HCT116 (cell line): ENCODE data around the gene COPZ1. TPM values are rescaled to one million over a fixed set of nuclear protein-coding genes. Genes with fewer than 3 reads are reported as not detected.

Experiments used
- ATAC-seq: fragments of 200-7000 bp; cut with Tn5 transposase; 2 replicates; pipeline ENCODE4 v1.9.1; 2020; ENCODE audit warnings: mild to moderate bottlenecking, moderate library complexity
- BruUV-seq: library from RNA; stranded (reverse); fragments of 400-500 nt; replicated peaks from 2 replicates; lab custom pipeline; 2021; lab: Mats Ljungman, UMichigan
- CTCF ChIA-PET: fragments of 300-600 bp; sonication (Branson Sonifier 250); formaldehyde crosslinking; loops from one replicate; lab custom pipeline; 2021; ENCODE audit warnings: antibody characterized with exemption; lab: Charles Lee
- POLR2A ChIA-PET: fragments of 300-600, 350-600 bp; sonication (Branson Sonifier 250); formaldehyde crosslinking; loops from one replicate; lab custom pipeline; 2021; ENCODE audit warnings: antibody characterized with exemption; lab: Charles Lee
- RAD21 ChIA-PET, 2 experiments: fragments of 300-600 bp; sonication (Branson Sonifier 250); formaldehyde crosslinking; loops; one replicate each; lab custom pipeline; 2023; ENCODE audit warnings: low total read pairs in 2 of 2; ENCODE audit not compliant: uncharacterized antibody in 2 of 2, unreplicated experiment in 2 of 2, low non-redundant PET in 1 of 2; lab: Charles Lee
- DNase-seq: peaks from one replicate; pipeline ENCODE4 v3.0.0-alpha.2; 2010; ENCODE audit warnings: low read depth, low spot score
- H2AFZ ChIP-seq: fragments of 200-600 bp; shearing (Covaris generic), sonication (generic); 2 replicates; pipeline ENCODE4 v1.6.1; 2017; ENCODE audit warnings: low read depth, mixed run types, mixed read lengths, antibody characterized with exemption, low read length; ENCODE audit not compliant: poor library complexity, severe bottlenecking
- H3K27ac ChIP-seq: 2 replicates; pipeline ENCODE4 v1.5.1; 2012; ENCODE audit warnings: low read depth, low read length
- H3K27me3 ChIP-seq: fragments of 200-600 bp; sonication (generic); 2 replicates; pipeline ENCODE4 v1.6.1; 2016; ENCODE audit warnings: mixed run types, low read length, mixed read lengths; ENCODE audit not compliant: insufficient read depth
- H3K36me3 ChIP-seq, 2 experiments: fragments of 200-500 bp in 1 of 2; fragments of 200-600 bp in 1 of 2; sonication (Bioruptor generic) in 1 of 2; sonication (generic) in 1 of 2; 2 replicates each; pipeline versions ENCODE4 v1.5.1 to v1.6.1; 2014 to 2016; ENCODE audit warnings: low read length in 2 of 2, inconsistent platforms in 1 of 2, mixed read lengths in 1 of 2, mixed run types in 1 of 2; ENCODE audit not compliant: insufficient read depth in 2 of 2, control insufficient read depth in 1 of 2
- H3K4me1 ChIP-seq, 2 experiments: fragments of 200-600 bp in 1 of 2; sonication (generic) in 1 of 2; 2 replicates each; pipeline versions ENCODE4 v1.5.1 to v1.6.1; 2012 to 2017; ENCODE audit warnings: low read length in 2 of 2, inconsistent platforms in 1 of 2, mild to moderate bottlenecking in 1 of 2, mixed read lengths in 1 of 2, mixed run types in 1 of 2, moderate library complexity in 1 of 2; ENCODE audit not compliant: insufficient read depth in 2 of 2, control insufficient read depth in 1 of 2
- H3K4me2 ChIP-seq: fragments of 200-600 bp; sonication (generic); 2 replicates; pipeline ENCODE4 v1.6.1; 2017; ENCODE audit warnings: mixed run types, low read length, mixed read lengths
- H3K4me3 ChIP-seq, 2 experiments: fragments of 200-600 bp in 1 of 2; sonication (generic) in 1 of 2; replicated peaks in 1 of 2; 2 replicates each; pipeline ENCODE4 v1.5.1; 2011 to 2016; ENCODE audit warnings: low read length in 2 of 2, control low read depth in 1 of 2, low read depth in 1 of 2, mild to moderate bottlenecking in 1 of 2, mixed read lengths in 1 of 2, mixed run types in 1 of 2
- H3K79me2 ChIP-seq: fragments of 200-600 bp; sonication (generic); 2 replicates; pipeline ENCODE4 v1.6.1; 2017; ENCODE audit warnings: mild to moderate bottlenecking, mixed run types, low read length, moderate library complexity, mixed read lengths; ENCODE audit not compliant: insufficient read depth
- H3K9ac ChIP-seq: fragments of 200-600 bp; sonication (generic); 2 replicates; pipeline ENCODE4 v1.6.1; 2016; ENCODE audit warnings: low read length, mixed read lengths
- H3K9me2 ChIP-seq: fragments of 200-600 bp; sonication (generic), shearing (Covaris generic); 2 replicates; pipeline ENCODE4 v1.6.1; 2017; ENCODE audit warnings: mixed run types, mild to moderate bottlenecking, moderate library complexity; ENCODE audit not compliant: insufficient read depth
- H3K9me3 ChIP-seq, 2 experiments: fragments of 200-500 bp in 1 of 2; fragments of 200-600 bp in 1 of 2; sonication (Bioruptor generic) in 1 of 2; sonication (generic) in 1 of 2; 2 replicates each; pipeline ENCODE4 v1.6.1; 2014 to 2017; ENCODE audit warnings: low read length in 2 of 2, mixed read lengths in 2 of 2, inconsistent platforms in 1 of 2, low read depth in 1 of 2, mild to moderate bottlenecking in 1 of 2, mixed run types in 1 of 2, moderate library complexity in 1 of 2; ENCODE audit not compliant: control insufficient read depth in 1 of 2, insufficient read depth in 1 of 2
- H4K20me1 ChIP-seq: fragments of 200-600 bp; sonication (generic), shearing (Covaris generic); 2 replicates; pipeline ENCODE4 v1.6.1; 2017; ENCODE audit warnings: mixed run types, mild to moderate bottlenecking, moderate library complexity; ENCODE audit not compliant: insufficient read depth
- CBX3 ChIP-seq: IDR thresholded peaks from 2 replicates; pipeline ENCODE4 v1.6.1; 2012; ENCODE audit warnings: low read depth
- ELF1 ChIP-seq: IDR thresholded peaks from 2 replicates; pipeline ENCODE4 v1.6.1; 2012; ENCODE audit warnings: low read depth, borderline replicate concordance
- EZH2 ChIP-seq: fragments of 200-600 bp; sonication (generic); IDR thresholded peaks from 2 replicates; pipeline ENCODE4 v1.6.1; 2017; ENCODE audit warnings: antibody characterized with exemption, mixed run types
- FOSL1 ChIP-seq: IDR thresholded peaks from 2 replicates; pipeline ENCODE4 v1.6.1; 2012; ENCODE audit warnings: low read depth
- JUND ChIP-seq: IDR thresholded peaks from 2 replicates; pipeline ENCODE4 v1.6.1; 2012
- POLR2A ChIP-seq: IDR thresholded peaks from 2 replicates; pipeline ENCODE4 v1.7.0; 2011; ENCODE audit warnings: borderline replicate concordance; ENCODE audit not compliant: insufficient read depth, insufficient read length; ENCODE audit errors: extremely low read depth
- RAD21 ChIP-seq: IDR thresholded peaks from 2 replicates; pipeline ENCODE4 v1.6.1; 2012; ENCODE audit warnings: low read depth, mild to moderate bottlenecking
- SRF ChIP-seq: IDR thresholded peaks from 2 replicates; pipeline ENCODE4 v1.6.1; 2012; ENCODE audit warnings: low read depth
- YY1 ChIP-seq: IDR thresholded peaks from 2 replicates; pipeline ENCODE4 v1.6.1; 2011; ENCODE audit warnings: low read length, low read depth, moderate library complexity, mild to moderate bottlenecking; ENCODE audit not compliant: insufficient replicate concordance; ENCODE audit errors: extremely low read depth
- ZFX ChIP-seq: fragments of 450-650 bp; IDR thresholded peaks from 2 replicates; pipeline ENCODE4 v1.6.1; 2017
- ZNF274 ChIP-seq: fragments of 200-500 bp; sonication (Bioruptor generic); IDR thresholded peaks from 2 replicates; pipeline ENCODE4 v1.6.1; 2014; ENCODE audit warnings: mild to moderate bottlenecking, low read depth, low read length, inconsistent platforms
- intact Hi-C: fragments of 100-400 bp; cut with micrococcal nuclease; formaldehyde crosslinking; loops from 2 replicates; pipeline ENCODE4 v1.10.0; 2022
- total RNA-seq: library from RNA; stranded (reverse); gene quantifications from one replicate; pipeline ENCODE4 v1.2.1, GENCODE V29; 2021; ENCODE audit not compliant: unreplicated experiment
- TF ChIP-seq, protein P1 (sequence below): IDR thresholded peaks from 2 replicates; pipeline ENCODE4 v1.6.1; 2011; ENCODE audit warnings: mild to moderate bottlenecking, low read length, moderate library complexity; ENCODE audit not compliant: insufficient replicate concordance; ENCODE audit errors: extremely low read depth
- TF ChIP-seq, protein P2 (sequence below): IDR thresholded peaks from 2 replicates; pipeline ENCODE4 v1.6.1; 2012
- TF ChIP-seq, protein P3 (sequence below): IDR thresholded peaks from 2 replicates; pipeline ENCODE4 v1.6.1; 2012; ENCODE audit warnings: low read depth

Gene COPZ1
- total RNA-seq, 1 experiment from 2014 or later: 191 TPM

DNA sequence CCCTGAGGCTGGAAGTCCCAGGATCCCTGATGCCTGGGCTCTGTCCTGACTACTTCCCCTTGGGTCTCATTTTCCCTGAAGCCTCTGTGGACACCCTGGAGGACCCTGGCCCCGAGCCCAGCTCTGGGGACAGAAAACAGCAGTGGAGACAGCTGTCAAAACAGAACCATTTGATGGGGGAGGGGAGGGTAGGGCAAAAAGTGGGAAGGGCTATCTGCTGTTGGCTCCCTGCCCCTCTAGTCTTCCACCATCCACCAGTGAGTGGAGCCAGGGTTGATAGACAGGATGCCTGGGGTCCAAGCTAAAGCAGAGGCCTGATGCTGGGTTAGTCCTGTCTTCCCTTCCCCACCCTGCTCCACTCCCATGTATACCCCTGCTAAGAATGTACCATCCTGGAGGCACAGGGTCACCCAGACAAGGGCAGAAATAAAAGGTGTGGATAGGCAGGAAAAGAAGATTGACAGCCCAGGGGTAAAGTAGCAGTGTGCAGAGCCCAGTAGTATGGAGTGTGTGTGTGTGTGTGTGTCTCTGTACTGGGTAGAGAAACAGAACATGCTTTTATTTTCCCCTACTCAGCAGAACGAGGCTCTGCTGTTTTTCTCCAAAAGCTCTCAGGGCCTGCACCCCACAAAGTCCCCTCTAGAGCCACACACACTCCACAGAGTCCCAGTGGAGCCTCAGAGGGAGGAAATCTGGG, 49.8 kb downstream of the COPZ1 start:
- peak overlapping the region; percentile 41 for H3K9ac ChIP-seq
- no peaks in the 10 kb centered on the region for H4K20me1 ChIP-seq
- H3K27ac ChIP-seq: peak overlapping the region; percentile 82
- BruUV-seq: no TSS peak
- CTCF ChIA-PET: no interaction called here
- H3K27me3 ChIP-seq: no peaks in the 10 kb centered on the region
- RAD21 ChIA-PET: no interaction called here
- peaks cover 10% of the 10 kb centered on the region; the same call in 1 of the 2 replicates for H3K79me2 ChIP-seq
- H3K4me1 ChIP-seq: peaks cover 58 to 96% of the 10 kb centered on the region in 2 experiments
- peak overlapping the region; percentile 18 to 23; a peak in 3 of 4 replicates for H3K4me3 ChIP-seq
- POLR2A ChIA-PET: interaction anchor here (0.6 to 1.1 kb wide), 3 partner anchors 15 to 357 kb away, joined by 3 to 5 read pairs (median 3); no protein-coding TSS in a partner anchor
- DNase-seq (no peak), ATAC-seq (no peak; the same call in 1 of the 2 replicates)
- no peak overlapping the region for H2AFZ ChIP-seq
- H3K36me3 ChIP-seq: no peaks in the 10 kb centered on the region
- intact Hi-C loops: no loop called here
- H3K9me2 ChIP-seq: no peaks in the 10 kb centered on the region
- TF ChIP-seq, protein P1, sequence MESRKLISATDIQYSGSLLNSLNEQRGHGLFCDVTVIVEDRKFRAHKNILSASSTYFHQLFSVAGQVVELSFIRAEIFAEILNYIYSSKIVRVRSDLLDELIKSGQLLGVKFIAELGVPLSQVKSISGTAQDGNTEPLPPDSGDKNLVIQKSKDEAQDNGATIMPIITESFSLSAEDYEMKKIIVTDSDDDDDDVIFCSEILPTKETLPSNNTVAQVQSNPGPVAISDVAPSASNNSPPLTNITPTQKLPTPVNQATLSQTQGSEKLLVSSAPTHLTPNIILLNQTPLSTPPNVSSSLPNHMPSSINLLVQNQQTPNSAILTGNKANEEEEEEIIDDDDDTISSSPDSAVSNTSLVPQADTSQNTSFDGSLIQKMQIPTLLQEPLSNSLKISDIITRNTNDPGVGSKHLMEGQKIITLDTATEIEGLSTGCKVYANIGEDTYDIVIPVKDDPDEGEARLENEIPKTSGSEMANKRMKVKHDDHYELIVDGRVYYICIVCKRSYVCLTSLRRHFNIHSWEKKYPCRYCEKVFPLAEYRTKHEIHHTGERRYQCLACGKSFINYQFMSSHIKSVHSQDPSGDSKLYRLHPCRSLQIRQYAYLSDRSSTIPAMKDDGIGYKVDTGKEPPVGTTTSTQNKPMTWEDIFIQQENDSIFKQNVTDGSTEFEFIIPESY: no peak
- TF ChIP-seq ELF1: no peak
- TF ChIP-seq CBX3: no peak
- no peak for TF ChIP-seq EZH2
- no peak for TF ChIP-seq FOSL1
- TF ChIP-seq POLR2A: no peak
- no peak for TF ChIP-seq RAD21
- TF ChIP-seq SRF: no peak
- TF ChIP-seq, protein P2, sequence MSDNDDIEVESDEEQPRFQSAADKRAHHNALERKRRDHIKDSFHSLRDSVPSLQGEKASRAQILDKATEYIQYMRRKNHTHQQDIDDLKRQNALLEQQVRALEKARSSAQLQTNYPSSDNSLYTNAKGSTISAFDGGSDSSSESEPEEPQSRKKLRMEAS: no peak
- TF ChIP-seq, protein P3, sequence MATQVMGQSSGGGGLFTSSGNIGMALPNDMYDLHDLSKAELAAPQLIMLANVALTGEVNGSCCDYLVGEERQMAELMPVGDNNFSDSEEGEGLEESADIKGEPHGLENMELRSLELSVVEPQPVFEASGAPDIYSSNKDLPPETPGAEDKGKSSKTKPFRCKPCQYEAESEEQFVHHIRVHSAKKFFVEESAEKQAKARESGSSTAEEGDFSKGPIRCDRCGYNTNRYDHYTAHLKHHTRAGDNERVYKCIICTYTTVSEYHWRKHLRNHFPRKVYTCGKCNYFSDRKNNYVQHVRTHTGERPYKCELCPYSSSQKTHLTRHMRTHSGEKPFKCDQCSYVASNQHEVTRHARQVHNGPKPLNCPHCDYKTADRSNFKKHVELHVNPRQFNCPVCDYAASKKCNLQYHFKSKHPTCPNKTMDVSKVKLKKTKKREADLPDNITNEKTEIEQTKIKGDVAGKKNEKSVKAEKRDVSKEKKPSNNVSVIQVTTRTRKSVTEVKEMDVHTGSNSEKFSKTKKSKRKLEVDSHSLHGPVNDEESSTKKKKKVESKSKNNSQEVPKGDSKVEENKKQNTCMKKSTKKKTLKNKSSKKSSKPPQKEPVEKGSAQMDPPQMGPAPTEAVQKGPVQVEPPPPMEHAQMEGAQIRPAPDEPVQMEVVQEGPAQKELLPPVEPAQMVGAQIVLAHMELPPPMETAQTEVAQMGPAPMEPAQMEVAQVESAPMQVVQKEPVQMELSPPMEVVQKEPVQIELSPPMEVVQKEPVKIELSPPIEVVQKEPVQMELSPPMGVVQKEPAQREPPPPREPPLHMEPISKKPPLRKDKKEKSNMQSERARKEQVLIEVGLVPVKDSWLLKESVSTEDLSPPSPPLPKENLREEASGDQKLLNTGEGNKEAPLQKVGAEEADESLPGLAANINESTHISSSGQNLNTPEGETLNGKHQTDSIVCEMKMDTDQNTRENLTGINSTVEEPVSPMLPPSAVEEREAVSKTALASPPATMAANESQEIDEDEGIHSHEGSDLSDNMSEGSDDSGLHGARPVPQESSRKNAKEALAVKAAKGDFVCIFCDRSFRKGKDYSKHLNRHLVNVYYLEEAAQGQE: no peak
- no peak for TF ChIP-seq ZNF274
- TF ChIP-seq ZFX: no peak
- TF ChIP-seq YY1: no peak
- no peak for TF ChIP-seq JUND
- H3K4me2 ChIP-seq: peak overlapping the region; percentile 63
- H3K9me3 ChIP-seq: no peaks in the 10 kb centered on the region
